GM23248 (cell line): Measurements from ENCODE around the gene MKRN2OS.

Experiments used
- EZH2 ChIP-seq: fragments of 200-600 bp; sonication (generic); IDR thresholded peaks from 2 replicates; pipeline ENCODE4 v1.6.1; 2018; ENCODE audit warnings: antibody characterized with exemption, mild to moderate bottlenecking; ENCODE audit not compliant: insufficient read depth, poor library complexity, severe bottlenecking
- EZH2phosphoT487 ChIP-seq: fragments of 200-600 bp; sonication (generic); IDR thresholded peaks from 2 replicates; pipeline ENCODE4 v1.6.1; 2018; ENCODE audit warnings: antibody characterized with exemption, moderate library complexity, mild to moderate bottlenecking, low read depth; ENCODE audit not compliant: insufficient read depth

DNA sequence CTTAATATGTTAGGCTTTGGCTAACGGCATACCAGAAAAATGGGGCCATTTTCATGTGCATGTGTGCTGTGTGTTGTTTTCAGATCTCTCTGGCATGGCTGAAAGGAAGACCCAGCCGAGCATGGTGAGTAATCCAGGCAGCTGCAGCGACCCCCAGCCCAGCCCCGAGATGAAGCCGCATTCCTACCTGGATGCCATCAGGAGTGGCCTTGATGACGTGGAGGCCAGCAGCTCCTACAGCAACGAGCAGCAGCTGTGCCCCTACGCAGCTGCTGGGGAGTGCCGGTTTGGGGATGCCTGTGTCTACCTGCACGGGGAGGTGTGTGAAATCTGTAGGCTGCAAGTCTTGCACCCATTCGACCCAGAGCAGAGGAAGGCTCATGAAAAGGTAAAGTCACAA, 26.7 kb upstream of the MKRN2OS start:
- no peak for TF ChIP-seq EZH2
- TF ChIP-seq EZH2phosphoT487 = no peak
